ENCODE measurements around the gene GOSR2.

GOSR2 gene

DNA sequence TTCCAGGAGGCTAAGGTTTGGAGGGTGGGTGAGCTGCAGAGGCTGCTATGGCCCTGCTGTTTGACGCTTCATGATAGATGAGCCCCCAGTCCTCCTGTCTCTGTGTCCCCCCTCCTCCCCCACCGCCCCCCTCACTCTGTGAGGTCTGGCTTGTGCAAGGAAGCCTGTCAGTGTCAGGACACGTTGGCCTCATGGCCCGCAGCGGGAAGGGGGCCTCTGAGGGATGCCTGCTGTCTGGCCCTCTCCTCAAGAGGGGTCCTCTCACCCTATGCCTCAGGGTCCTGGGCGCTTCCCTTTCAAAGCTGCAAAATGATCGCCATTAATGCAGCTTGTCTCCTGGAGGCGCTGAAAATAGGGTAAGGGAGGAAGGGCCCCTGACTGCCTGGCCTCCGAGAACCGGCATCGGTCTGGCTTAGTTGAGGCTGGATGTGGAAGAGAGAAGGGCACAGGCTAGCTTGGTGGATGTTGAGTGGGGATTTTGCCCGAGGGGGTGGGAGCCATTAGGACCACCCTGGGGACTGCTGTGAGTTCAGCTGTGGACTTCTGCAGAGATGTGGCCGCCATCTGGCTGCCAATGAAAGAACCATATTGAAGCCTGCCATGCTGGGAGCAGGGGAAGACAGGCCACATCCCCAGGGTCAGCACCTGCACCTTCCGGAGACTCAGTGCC is 14.8 kb upstream of the GOSR2 start:
- ChIA-PET CTCF (interaction anchor here (0.9 kb wide), 1 partner anchor 34 kb away, joined by 4 read pairs; no protein-coding TSS in a partner anchor), POLR2A (no interaction called here)
- TF ChIP-seq SP1 (IDR thresholded peaks at IDR 0.05) (no peak), FOXM1 (IDR thresholded peaks at IDR 0.05; ENCODE audit: borderline replicate concordance) (no peak), L3MBTL2 (conservative IDR thresholded peaks at IDR 0.05) (no peak), FOXA1 (IDR thresholded peaks at IDR 0.05) (no peak), BHLHE40 (IDR thresholded peaks at IDR 0.05; ENCODE audit: borderline replicate concordance) (no peak), NFRKB (IDR thresholded peaks at IDR 0.05) (no peak), TARDBP (IDR thresholded peaks at IDR 0.05) (no peak), PKNOX1 (IDR thresholded peaks at IDR 0.05) (no peak), HDGF (IDR thresholded peaks at IDR 0.05; ENCODE audit: borderline replicate concordance) (no peak), SUZ12 (IDR thresholded peaks at IDR 0.05) (no peak), ELF4 (IDR thresholded peaks at IDR 0.05) (no peak), ZNF384 (IDR thresholded peaks at IDR 0.05) (no peak), FOXK2 (IDR thresholded peaks at IDR 0.05) (no peak), CTBP1 (IDR thresholded peaks at IDR 0.05; ENCODE audit: borderline replicate concordance) (no peak), ARNT (IDR thresholded peaks at IDR 0.05) (no peak)
- no peak for DNase-seq (ENCODE audit: extremely low spot score)

DNA sequence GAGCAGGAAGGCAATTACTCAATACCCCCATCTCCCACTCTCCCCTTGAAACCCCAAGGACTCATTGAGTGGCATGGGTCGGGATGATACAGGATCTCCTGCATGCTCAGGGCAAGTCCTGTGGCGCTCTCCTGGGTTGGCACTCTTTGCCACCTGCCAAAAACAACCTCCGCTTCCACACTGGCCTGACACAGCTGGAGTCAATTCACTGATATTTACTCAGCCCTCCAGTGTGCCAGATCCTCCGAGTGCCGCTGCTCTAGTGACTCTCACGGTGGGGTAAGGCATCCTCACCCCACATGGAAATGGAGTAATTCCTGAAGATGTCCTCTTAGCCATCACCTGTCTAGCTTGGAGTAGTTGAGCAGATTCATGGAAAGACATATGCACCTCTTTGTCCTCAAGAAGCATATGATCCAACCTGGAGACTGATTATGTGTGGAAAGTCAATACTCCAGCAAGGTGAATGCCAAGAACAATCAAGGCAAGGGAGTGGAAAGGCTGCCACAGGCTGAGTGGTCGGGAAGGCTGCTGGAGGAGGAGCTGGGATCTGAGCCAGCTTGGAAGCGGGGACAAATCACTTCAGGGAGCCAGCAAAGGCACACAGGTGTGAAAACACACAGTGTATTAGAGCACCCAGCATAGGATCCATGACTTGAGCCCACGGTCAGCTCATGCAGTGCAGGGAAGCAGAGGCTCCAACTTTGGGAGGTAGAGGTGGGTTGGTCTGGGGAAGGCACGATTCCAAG is 12.6 kb upstream of the GOSR2 start:
- POLR2A ChIA-PET: no interaction called here
- DNase-seq (ENCODE audit: extremely low spot score): no peak
- TF ChIP-seq HDGF (IDR thresholded peaks at IDR 0.05; ENCODE audit: borderline replicate concordance) (no peak), SP1 (IDR thresholded peaks at IDR 0.05) (no peak), CTBP1 (IDR thresholded peaks at IDR 0.05; ENCODE audit: borderline replicate concordance) (no peak), FOXK2 (IDR thresholded peaks at IDR 0.05) (no peak), BHLHE40 (IDR thresholded peaks at IDR 0.05; ENCODE audit: borderline replicate concordance) (no peak), FOXM1 (IDR thresholded peaks at IDR 0.05; ENCODE audit: borderline replicate concordance) (no peak), L3MBTL2 (conservative IDR thresholded peaks at IDR 0.05) (no peak), LEF1 (IDR thresholded peaks at IDR 0.05; ENCODE audit: borderline replicate concordance) (no peak), SUZ12 (IDR thresholded peaks at IDR 0.05) (no peak), FOXA1 (IDR thresholded peaks at IDR 0.05) (no peak)
- CTCF ChIA-PET: no interaction called here

DNA sequence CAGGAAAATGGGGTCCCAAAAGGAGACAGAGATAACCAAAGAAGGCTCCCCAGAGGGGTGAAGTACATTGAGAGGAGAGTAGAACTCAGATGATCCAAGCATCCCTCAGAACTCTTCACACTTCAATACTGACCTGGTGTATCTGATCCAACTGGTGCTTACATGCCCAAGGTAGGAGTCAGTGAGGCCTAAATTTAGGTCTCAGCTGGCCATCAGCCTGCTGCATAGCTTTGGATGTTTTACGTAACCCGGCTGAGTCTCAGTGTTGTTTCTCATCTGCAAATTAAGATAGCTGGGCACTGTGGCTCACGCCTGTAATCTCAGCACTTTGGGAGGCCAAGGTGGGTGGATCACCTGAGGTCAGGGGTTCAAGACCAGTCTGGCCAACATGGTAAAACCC is 11.6 kb upstream of the GOSR2 start:
- DNase-seq (ENCODE audit: extremely low spot score): no peak
- no peak for TF ChIP-seq FOXA1 (IDR thresholded peaks at IDR 0.05)
- TF ChIP-seq L3MBTL2 (conservative IDR thresholded peaks at IDR 0.05): no peak
- TF ChIP-seq ARNT (IDR thresholded peaks at IDR 0.05): no peak
- no peak for TF ChIP-seq FOXK2 (IDR thresholded peaks at IDR 0.05)
- no peak for TF ChIP-seq ELF4 (IDR thresholded peaks at IDR 0.05)
- no peak for TF ChIP-seq NFRKB (IDR thresholded peaks at IDR 0.05)
- no peak for TF ChIP-seq CTBP1 (IDR thresholded peaks at IDR 0.05; ENCODE audit: borderline replicate concordance)
- TF ChIP-seq ZNF384 (IDR thresholded peaks at IDR 0.05): no peak
- no peak for TF ChIP-seq HDGF (IDR thresholded peaks at IDR 0.05; ENCODE audit: borderline replicate concordance)
- TF ChIP-seq FOXM1 (IDR thresholded peaks at IDR 0.05; ENCODE audit: borderline replicate concordance): no peak
- TF ChIP-seq TARDBP (IDR thresholded peaks at IDR 0.05): no peak
- no peak for TF ChIP-seq LEF1 (IDR thresholded peaks at IDR 0.05; ENCODE audit: borderline replicate concordance)
- no peak for TF ChIP-seq SP1 (IDR thresholded peaks at IDR 0.05)
- no peak for TF ChIP-seq BHLHE40 (IDR thresholded peaks at IDR 0.05; ENCODE audit: borderline replicate concordance)
- TF ChIP-seq PKNOX1 (IDR thresholded peaks at IDR 0.05): no peak
- TF ChIP-seq SUZ12 (IDR thresholded peaks at IDR 0.05): no peak
- POLR2A ChIA-PET: no interaction called here
- CTCF ChIA-PET: no interaction called here

- POLR2A ChIA-PET: no interaction called here
- no peak for TF ChIP-seq SUZ12 (IDR thresholded peaks at IDR 0.05)
- no peak for TF ChIP-seq LEF1 (IDR thresholded peaks at IDR 0.05; ENCODE audit: borderline replicate concordance)
- TF ChIP-seq ARNT (IDR thresholded peaks at IDR 0.05): no peak
- no peak for TF ChIP-seq SP1 (IDR thresholded peaks at IDR 0.05)
- no peak for TF ChIP-seq BHLHE40 (IDR thresholded peaks at IDR 0.05; ENCODE audit: borderline replicate concordance)
- TF ChIP-seq HDGF (IDR thresholded peaks at IDR 0.05; ENCODE audit: borderline replicate concordance): no peak
- TF ChIP-seq ZNF384 (IDR thresholded peaks at IDR 0.05): no peak
- no peak for TF ChIP-seq TARDBP (IDR thresholded peaks at IDR 0.05)
- TF ChIP-seq L3MBTL2 (conservative IDR thresholded peaks at IDR 0.05): no peak
- CTCF ChIA-PET: no interaction called here
- DNase-seq (ENCODE audit: extremely low spot score): no peak
These were observed 7.4 kb upstream of the GOSR2 start for GRCh38 chr17:46915596-46915995.

DNA sequence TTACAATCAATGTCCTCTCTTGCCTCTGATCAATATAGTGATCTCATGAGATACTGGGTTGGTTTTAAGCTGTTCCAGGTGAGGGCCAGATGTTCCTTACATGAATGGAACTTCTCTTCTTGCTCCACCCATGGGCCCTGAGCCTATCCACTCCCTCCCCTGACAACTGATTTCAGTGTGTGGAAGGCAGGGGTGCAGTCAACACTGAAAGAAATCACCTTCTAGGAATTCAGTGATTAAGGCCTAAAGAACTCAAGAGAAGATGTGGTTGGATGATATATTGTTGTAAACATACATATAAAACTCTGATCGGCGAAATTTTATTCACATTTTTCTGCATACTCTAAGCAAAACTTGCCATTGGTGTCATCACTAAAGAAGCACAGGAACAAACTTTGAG is 6.7 kb upstream of the GOSR2 start:
- TF ChIP-seq TARDBP (IDR thresholded peaks at IDR 0.05) (no peak), SUZ12 (IDR thresholded peaks at IDR 0.05) (no peak), L3MBTL2 (conservative IDR thresholded peaks at IDR 0.05) (no peak), NFRKB (IDR thresholded peaks at IDR 0.05) (no peak), ELF4 (IDR thresholded peaks at IDR 0.05) (no peak), FOXA1 (IDR thresholded peaks at IDR 0.05) (no peak), PKNOX1 (IDR thresholded peaks at IDR 0.05) (no peak), FOXK2 (IDR thresholded peaks at IDR 0.05) (no peak), ARNT (IDR thresholded peaks at IDR 0.05) (no peak), ZNF384 (IDR thresholded peaks at IDR 0.05) (no peak), SP1 (IDR thresholded peaks at IDR 0.05) (no peak), FOXM1 (IDR thresholded peaks at IDR 0.05; ENCODE audit: borderline replicate concordance) (no peak), CTBP1 (IDR thresholded peaks at IDR 0.05; ENCODE audit: borderline replicate concordance) (no peak), BHLHE40 (IDR thresholded peaks at IDR 0.05; ENCODE audit: borderline replicate concordance) (no peak), LEF1 (IDR thresholded peaks at IDR 0.05; ENCODE audit: borderline replicate concordance) (no peak), HDGF (IDR thresholded peaks at IDR 0.05; ENCODE audit: borderline replicate concordance) (no peak)
- DNase-seq (ENCODE audit: extremely low spot score): no peak
- ChIA-PET POLR2A (no interaction called here), CTCF (no interaction called here)
